GM20431 (cell line): ENCODE measurements around the gene ZFYVE16.

Experiments used
- in situ Hi-C: fragments of 300-500 bp; cut with MseI, MboI; formaldehyde crosslinking; loops from one replicate; pipeline ENCODE4 v1.15.0; 2020; ENCODE audit warnings: low sequenced_read_pairs; ENCODE audit not compliant: unreplicated experiment

The ZFYVE16 gene

DNA sequence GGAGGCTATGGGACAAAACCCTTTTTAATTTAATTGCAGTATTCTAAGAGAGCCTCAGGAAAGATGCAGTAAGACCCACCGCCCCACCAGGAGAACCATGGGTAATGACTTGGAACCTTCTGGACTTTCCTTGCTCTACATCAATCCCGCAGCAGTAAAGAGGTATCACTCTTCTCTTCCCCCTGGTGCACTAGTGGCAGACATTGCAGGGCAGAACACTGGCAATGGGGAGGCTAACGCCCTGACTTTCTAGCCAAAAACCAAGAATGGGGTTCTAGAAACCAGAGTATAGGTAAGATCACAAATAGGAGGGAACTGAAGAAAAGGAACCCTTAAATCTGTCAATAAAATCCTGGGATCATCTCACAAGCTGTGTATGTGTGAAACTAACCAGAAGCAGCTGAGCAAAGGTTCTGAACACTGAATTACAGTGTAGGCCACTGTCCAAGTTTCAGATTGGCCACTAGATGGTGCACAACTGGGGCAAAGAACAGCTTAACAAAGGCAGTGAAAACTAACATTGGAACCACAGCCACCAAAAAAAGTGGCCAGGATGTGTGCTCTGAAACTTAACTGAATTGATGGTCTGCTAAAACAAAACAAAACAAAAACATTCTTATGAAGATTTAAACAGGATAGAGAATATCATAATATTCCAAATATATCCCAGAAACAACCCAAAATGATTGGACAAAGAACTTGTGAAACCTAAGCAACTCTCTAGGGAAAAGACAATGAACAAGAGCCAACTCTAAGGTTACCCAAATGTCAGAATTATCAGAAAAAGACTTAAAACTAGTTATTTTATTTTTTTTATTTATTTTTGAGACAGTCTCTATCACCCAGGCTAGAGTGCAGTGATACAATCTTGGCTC lies 73.4 kb downstream of the ZFYVE16 start:
- in situ Hi-C loops = loop anchor here (25.0 kb wide), 1 partner anchor 181 kb away; the partner anchor contains the start of genes DHFR and MSH3

DNA sequence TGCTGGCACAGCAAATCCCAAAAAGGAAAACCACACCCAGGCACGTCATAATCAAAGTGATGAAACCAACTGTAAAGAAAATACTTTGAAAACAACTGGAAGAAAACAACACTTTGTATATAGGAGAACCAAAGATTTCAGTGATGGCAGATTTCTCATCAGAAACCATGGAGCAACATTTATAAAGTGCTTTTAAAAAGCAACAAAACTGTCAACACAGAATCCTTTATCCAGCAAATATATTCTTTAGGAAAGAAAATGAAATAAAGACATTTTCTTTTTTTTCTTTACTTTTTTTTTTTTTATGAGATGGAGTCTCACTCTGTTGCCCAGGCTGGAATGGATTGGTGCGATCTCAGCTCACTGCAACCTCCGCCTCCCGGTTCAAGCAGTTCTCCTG lies 74.7 kb downstream of the ZFYVE16 start:
- in situ Hi-C loops = loop anchor here (25.0 kb wide), 1 partner anchor 180 kb away; the partner anchor contains the start of genes DHFR and MSH3

- in situ Hi-C loops = loop anchor here (25.0 kb wide), 1 partner anchor 179 kb away; the partner anchor contains the start of genes DHFR and MSH3
These were observed 75.9 kb downstream of the ZFYVE16 start for GRCh38 chr5:80483636-80484232.

- in situ Hi-C loops = loop anchor here (25.0 kb wide), 1 partner anchor 175 kb away; the partner anchor contains the start of genes DHFR and MSH3
These were observed 79.6 kb downstream of the ZFYVE16 start for GRCh38 chr5:80487444-80487828.

GRCh38 chr5:80487829-80488721 lies 80.2 kb downstream of the ZFYVE16 start, which contains the start of gene FAM151B:
TSS of gene FAM151B (plus strand) at chr5:80488100. CDS start at chr5:80488124, 24 bp downstream.
- in situ Hi-C loops = loop anchor here (25.0 kb wide), 1 partner anchor 174 kb away; the partner anchor contains the start of genes DHFR and MSH3

DNA sequence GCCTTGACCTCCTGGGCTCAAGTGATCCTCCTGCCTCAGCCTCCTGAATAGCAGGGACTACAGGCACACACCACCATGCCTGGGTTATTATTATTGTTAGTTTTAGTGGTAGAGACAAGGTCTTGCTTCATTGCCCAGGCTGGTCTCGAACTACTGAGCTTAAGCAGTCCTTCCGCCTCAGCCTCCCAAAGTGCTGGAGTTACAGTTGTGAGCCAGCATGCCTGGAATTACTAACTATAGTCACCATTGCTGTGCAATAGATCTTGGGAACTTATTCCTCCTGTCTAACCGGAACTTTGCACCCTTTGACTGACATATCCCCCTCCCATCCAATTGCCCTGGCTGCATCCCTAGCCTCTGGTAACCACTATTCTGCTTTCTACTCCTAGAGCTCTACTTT lies 83.4 kb downstream of the ZFYVE16 start:
- in situ Hi-C loops = loop anchor here (25.0 kb wide), 1 partner anchor 171 kb away; the partner anchor contains the start of genes DHFR and MSH3

- in situ Hi-C loops = loop anchor here (25.0 kb wide), 1 partner anchor 170 kb away; the partner anchor contains the start of genes DHFR and MSH3
These were observed 84.9 kb downstream of the ZFYVE16 start for GRCh38 chr5:80492741-80493140.

GRCh38 chr5:80493443-80493842 lies 85.6 kb downstream of the ZFYVE16 start:
- in situ Hi-C loops = loop anchor here (25.0 kb wide), 1 partner anchor 169 kb away; the partner anchor contains the start of genes DHFR and MSH3

DNA sequence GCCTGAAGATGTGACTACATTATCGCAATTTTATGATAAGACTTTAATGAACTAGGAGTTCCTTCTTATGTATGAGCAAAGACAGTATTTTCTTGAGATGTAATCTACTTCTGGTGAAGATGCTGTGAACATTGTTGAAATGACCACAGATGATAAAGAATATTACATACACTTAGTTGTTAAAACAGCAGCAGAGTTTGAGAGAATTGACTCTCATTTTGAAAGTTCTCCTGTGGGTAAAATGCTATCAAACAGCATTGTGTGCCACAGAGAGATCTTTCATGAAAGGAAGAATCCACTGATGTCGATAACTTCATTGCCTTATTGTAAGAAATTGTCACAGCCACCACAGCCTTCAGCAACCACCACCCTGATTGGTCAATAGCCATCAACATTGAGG lies 88.0 kb downstream of the ZFYVE16 start:
- in situ Hi-C loops = loop anchor here (25.0 kb wide), 1 partner anchor 166 kb away; the partner anchor contains the start of genes DHFR and MSH3

GRCh38 chr5:80502800-80503199 lies 94.9 kb downstream of the ZFYVE16 start:
- in situ Hi-C loops = no loop called here

GRCh38 chr5:80503641-80504040 lies 95.8 kb downstream of the ZFYVE16 start:
- in situ Hi-C loops = no loop called here

- in situ Hi-C loops = no loop called here
These were observed 97.0 kb downstream of the ZFYVE16 start for GRCh38 chr5:80504833-80505232.

- in situ Hi-C loops = no loop called here
These were observed 99.8 kb downstream of the ZFYVE16 start for GRCh38 chr5:80507663-80508062.

- in situ Hi-C loops = no loop called here
These were observed 101.0 kb downstream of the ZFYVE16 start for GRCh38 chr5:80508844-80509243.

DNA sequence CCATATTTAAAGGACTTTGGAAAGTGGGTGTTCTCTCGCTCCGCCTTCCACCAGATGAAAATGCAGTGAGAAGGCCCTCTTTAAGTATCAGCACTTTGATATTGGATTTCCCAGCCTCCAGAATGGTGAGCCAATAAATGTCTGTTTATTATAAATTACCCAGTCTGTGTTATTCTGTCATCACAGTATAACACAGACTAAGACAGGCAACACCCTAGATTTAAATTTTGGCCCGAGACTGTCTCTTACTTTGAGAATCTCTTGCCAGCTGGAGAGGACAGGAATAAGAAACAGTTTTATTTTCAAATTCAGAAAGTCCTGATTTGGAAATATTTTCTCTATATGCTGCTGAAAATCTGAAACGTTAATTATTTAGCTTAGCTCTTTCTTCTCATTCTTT lies 101.5 kb downstream of the ZFYVE16 start:
- in situ Hi-C loops = no loop called here

DNA sequence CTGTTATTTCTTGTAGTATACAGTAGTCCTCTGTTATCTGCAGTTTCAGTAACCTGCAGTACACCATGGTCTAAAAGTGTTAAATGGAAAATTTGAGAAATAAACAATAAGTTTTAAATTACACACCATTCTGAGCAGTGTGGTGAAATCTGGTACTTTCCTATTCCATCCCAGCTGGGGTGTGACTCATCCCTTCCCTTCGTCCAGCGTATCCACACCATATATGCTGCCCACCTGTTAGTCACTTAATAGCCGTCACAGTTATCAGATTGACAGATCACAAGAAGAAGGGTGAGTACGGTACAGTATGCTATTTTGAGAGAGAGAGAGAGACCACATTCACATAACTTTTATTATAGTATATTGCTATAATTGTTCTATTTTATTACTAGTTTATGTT lies 109.0 kb downstream of the ZFYVE16 start:
- in situ Hi-C loops = no loop called here
